Rectal smooth muscle tissue (tissue), 1 donor: Measurements from ENCODE around the gene SRXN1.

Experiments
- H3K27ac ChIP-seq: one replicate; pipeline ENCODE4 v1.7.0; 2013; ENCODE audit warnings: low read depth, low read length, inconsistent platforms
- H3K27me3 ChIP-seq: one replicate; pipeline ENCODE4 v1.7.0; 2013; ENCODE audit warnings: low read length; ENCODE audit not compliant: control insufficient read depth, insufficient read depth
- H3K36me3 ChIP-seq: one replicate; pipeline ENCODE4 v1.7.0; 2013; ENCODE audit warnings: low read length; ENCODE audit not compliant: control insufficient read depth, insufficient read depth
- H3K4me1 ChIP-seq: one replicate; pipeline ENCODE4 v1.7.0; 2013; ENCODE audit warnings: low read length; ENCODE audit not compliant: control insufficient read depth, insufficient read depth
- H3K4me3 ChIP-seq: one replicate; pipeline ENCODE4 v1.7.0; 2013; ENCODE audit warnings: low read length
- H3K9ac ChIP-seq: one replicate; pipeline ENCODE4 v1.7.0; 2013; ENCODE audit warnings: low read length

Gene SRXN1

GRCh38 chr20:662277-663192, 9.5 kb upstream of the SRXN1 start:
- Histone ChIP-seq H3K27ac (no peak overlapping the region), H3K27me3 (peaks cover 28% of the 10 kb centered on the region), H3K36me3 (no peaks in the 10 kb centered on the region), H3K4me1 (no peaks in the 10 kb centered on the region), H3K4me3 (no peak overlapping the region), H3K9ac (no peak overlapping the region)

DNA sequence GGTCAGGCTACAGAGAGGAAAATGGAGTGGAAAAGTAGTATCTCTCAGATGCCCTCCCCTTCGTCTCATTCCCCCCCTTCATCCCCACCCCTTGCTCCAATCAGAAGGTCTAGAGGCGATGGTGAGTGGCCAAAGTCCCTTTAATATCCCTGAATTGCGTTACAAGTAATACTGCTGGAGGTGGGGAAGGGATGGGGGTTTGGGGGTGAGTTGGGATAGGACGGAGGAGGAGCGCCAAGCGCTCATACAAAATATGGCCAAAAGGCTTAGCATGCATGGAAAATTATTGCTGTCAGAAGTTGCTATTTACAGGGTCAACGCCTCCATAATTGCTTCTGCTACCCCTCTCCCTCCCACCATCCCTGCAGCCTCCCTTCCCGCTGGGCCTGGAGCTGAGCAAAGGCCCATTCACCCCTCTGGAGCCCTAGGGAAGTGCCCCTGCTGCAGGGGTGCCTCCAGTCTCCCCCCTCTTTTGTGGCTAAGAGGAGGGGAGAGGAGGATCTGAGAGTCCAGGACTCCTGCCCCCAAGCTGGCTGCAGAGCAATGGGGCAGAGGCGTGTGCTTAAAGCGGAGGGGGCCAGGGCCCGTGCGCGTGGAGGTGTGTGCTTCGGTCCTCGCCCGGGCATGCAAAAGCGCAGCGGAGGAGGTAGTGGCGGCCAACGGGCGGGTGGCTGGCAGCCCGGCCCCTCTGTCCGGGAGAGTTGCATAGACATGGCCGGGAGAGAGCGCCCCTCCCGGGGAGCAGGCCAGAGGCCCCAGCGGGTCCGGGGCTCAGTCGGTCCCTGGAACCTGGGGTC, 8.7 kb upstream of the SRXN1 start:
- Histone ChIP-seq H3K27me3 (peaks cover 28% of the 10 kb centered on the region), H3K4me3 (no peak overlapping the region), H3K36me3 (no peaks in the 10 kb centered on the region), H3K9ac (no peak overlapping the region), H3K27ac (no peak overlapping the region), H3K4me1 (no peaks in the 10 kb centered on the region)

DNA sequence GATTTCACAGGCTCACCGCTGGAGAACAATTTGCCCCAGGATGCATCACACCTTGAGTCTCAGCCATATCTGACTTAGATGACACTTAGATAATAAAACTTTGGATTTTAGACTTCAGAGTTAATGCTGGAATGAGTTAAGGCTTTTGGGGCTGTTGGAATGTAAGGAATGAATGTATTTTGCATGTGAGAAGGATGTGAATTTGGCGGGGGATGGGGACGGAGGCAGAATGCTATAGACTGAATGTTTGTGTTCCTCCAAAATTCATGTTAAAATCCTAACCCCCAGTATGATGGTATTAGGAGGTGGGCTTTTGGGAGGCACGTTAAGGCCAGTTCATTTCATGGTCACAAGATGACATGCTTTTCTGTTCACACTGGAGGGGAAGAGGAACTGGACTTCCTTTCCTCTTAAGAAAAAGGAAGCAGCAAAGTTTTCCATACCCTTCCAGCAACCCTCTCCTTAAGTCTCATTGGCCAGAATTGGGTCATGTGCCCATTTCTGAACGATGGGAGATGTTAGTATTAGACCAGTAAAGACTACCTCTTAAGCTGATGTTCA, 5.8 kb upstream of the SRXN1 start:
- Histone ChIP-seq H3K27me3 (peaks cover 17% of the 10 kb centered on the region), H3K27ac (no peak overlapping the region), H3K36me3 (no peaks in the 10 kb centered on the region), H3K4me1 (peaks cover 3% of the 10 kb centered on the region), H3K9ac (no peak overlapping the region), H3K4me3 (no peak overlapping the region)

DNA sequence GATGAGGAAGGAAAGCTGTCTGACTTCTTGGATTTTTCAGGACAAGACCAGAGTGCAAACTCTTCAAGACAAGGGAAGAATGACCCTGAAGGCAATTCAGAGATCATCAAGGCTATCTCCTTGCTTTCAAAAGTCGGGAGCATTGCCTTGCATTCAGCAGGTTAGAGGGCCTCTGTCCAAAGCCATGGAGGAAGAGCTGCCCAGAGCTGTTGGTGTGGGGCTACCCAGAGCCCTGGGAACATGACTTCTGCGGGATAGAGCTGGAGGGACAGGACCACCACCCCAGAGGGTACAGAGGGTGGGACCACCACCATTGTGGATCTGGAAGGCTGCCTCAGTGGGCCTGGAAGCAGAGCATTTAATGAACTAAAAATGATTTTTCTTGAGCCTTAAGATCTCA, 5.2 kb upstream of the SRXN1 start:
- Histone ChIP-seq H3K9ac (no peak overlapping the region), H3K4me1 (peaks cover 5% of the 10 kb centered on the region), H3K27ac (no peak overlapping the region), H3K27me3 (peaks cover 17% of the 10 kb centered on the region), H3K4me3 (no peak overlapping the region), H3K36me3 (no peaks in the 10 kb centered on the region)

- no peak overlapping the region for H3K27ac ChIP-seq
- no peaks in the 10 kb centered on the region for H3K36me3 ChIP-seq
- peaks cover 5% of the 10 kb centered on the region for H3K4me1 ChIP-seq
- no peak overlapping the region for H3K4me3 ChIP-seq
- no peak overlapping the region for H3K9ac ChIP-seq
- H3K27me3 ChIP-seq = peaks cover 6% of the 10 kb centered on the region
These were observed 3.0 kb upstream of the SRXN1 start for GRCh38 chr20:655726-656624.

GRCh38 chr20:654417-654750, 1.4 kb upstream of the SRXN1 start:
- Histone ChIP-seq H3K4me1 (peaks cover 5% of the 10 kb centered on the region), H3K36me3 (no peaks in the 10 kb centered on the region), H3K27me3 (peaks cover 4% of the 10 kb centered on the region), H3K4me3 (no peak overlapping the region), H3K27ac (no peak overlapping the region), H3K9ac (no peak overlapping the region)

GRCh38 chr20:653590-654416, 803 bp upstream of the SRXN1 start:
- Histone ChIP-seq H3K4me3 (peak overlapping the region; percentile 73), H3K4me1 (peaks cover 5% of the 10 kb centered on the region), H3K9ac (peak overlapping the region; percentile 13), H3K36me3 (no peaks in the 10 kb centered on the region), H3K27me3 (no peaks in the 10 kb centered on the region), H3K27ac (peak overlapping the region; percentile 50)

- Histone ChIP-seq H3K9ac (peak overlapping the region; percentile 61), H3K36me3 (peaks cover 11% of the 10 kb centered on the region), H3K4me1 (peaks cover 5% of the 10 kb centered on the region), H3K27me3 (no peaks in the 10 kb centered on the region), H3K27ac (peak overlapping the region; percentile 59), H3K4me3 (peak overlapping the region; percentile 76)
These were observed 338 bp downstream of the SRXN1 start for GRCh38 chr20:652615-653109.

DNA sequence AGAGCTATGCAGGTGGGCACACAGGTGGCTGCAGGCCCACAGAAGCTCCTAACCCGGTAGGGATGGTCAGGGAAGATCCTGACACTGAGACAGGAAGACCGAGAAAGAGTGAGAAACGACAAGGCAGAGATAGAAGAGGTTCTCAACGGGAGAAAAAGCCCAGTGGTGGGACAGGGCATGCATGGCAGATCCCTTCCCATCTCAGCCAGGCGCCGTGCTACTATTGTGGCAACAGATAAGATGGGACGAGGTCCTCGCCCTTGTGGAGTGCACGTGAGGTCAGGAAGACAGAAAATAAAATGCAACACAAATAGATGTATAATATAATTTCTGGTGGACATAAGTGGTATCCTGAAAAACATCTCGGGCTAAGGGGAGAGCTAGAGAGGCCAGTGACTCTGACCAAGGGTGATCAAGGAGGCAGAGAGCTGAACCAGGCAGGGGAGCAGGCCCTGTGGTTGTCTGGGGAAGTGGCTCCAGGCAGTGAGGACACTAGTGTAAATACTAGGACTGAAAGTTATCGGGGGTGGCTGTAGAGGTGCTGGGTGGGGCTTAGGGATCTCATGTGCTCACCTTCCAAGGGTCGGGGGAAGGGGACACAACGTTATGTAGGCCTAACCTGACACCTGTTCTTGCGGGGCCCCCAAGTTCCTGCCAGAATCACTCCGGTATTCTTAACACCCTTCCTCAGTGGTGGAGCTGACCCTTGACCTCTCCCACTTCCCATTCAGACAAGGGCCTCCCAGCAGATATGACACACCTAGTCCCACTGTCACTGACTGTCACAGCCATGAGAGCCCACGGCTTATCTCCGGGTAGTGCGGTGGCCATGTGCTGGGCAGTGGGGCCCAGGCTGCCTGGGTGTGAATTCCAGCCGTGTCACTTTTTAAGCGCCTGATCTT, 1.0 kb downstream of the SRXN1 start:
- peak overlapping the region; percentile 59 for H3K27ac ChIP-seq
- H3K36me3 ChIP-seq = peaks cover 15% of the 10 kb centered on the region
- peak overlapping the region; percentile 76 for H3K4me3 ChIP-seq
- peaks cover 5% of the 10 kb centered on the region for H3K4me1 ChIP-seq
- H3K27me3 ChIP-seq = no peaks in the 10 kb centered on the region
- no peak overlapping the region for H3K9ac ChIP-seq

- Histone ChIP-seq H3K4me1 (peaks cover 5% of the 10 kb centered on the region), H3K27ac (no peak overlapping the region), H3K4me3 (no peak overlapping the region), H3K9ac (no peak overlapping the region), H3K36me3 (peaks cover 15% of the 10 kb centered on the region), H3K27me3 (no peaks in the 10 kb centered on the region)
These were observed 2.0 kb downstream of the SRXN1 start for GRCh38 chr20:650954-651353.
